WTC11 (cell line): ENCODE results near the gene FADS6. TPM values are rescaled to one million over a fixed set of nuclear protein-coding genes. Genes with fewer than 3 reads are reported as not detected.
A peak's percentile ranks its signal among the peaks of the same experiment; 100 is the strongest.

Source experiments
- CREB1 ChIP-seq: sonication (generic); formaldehyde crosslinking; IDR thresholded peaks from 2 replicates; pipeline ENCODE4 v1.8.0; 2023; ENCODE audit warnings: mild to moderate bottlenecking, missing genetic modification reagents
- ELF4 ChIP-seq: sonication (generic); formaldehyde crosslinking; IDR thresholded peaks from 2 replicates; pipeline ENCODE4 v1.8.1; 2022; ENCODE audit warnings: low read depth, mild to moderate bottlenecking, moderate library complexity, missing genetic modification reagents
- FOXP1 ChIP-seq: sonication (generic); formaldehyde crosslinking; IDR thresholded peaks from 2 replicates; pipeline ENCODE4 v1.8.0; 2022; ENCODE audit warnings: missing genetic modification reagents, mild to moderate bottlenecking, moderate library complexity, borderline replicate concordance
- GABPB1 ChIP-seq: sonication (generic); formaldehyde crosslinking; IDR thresholded peaks from 2 replicates; pipeline ENCODE4 v1.8.1; 2023; ENCODE audit warnings: mild to moderate bottlenecking, missing genetic modification reagents
- NFATC4 ChIP-seq: fragments of 250-450 bp; sonication (Bioruptor Pico); IDR thresholded peaks from 2 replicates; pipeline ENCODE4 v1.9.0; 2021; ENCODE audit warnings: mild to moderate bottlenecking
- NR3C1 ChIP-seq: sonication (generic); formaldehyde crosslinking; conservative IDR thresholded peaks from 2 replicates; pipeline ENCODE4 v1.8.1; 2023; ENCODE audit warnings: low read depth, mild to moderate bottlenecking, missing genetic modification reagents
- PRRX2 ChIP-seq: fragments of 250-450 bp; sonication (Bioruptor Pico); IDR thresholded peaks from 2 replicates; pipeline ENCODE4 v1.8.0; 2021; ENCODE audit warnings: mild to moderate bottlenecking
- SMAD4 ChIP-seq: sonication (generic); formaldehyde crosslinking; IDR thresholded peaks from 2 replicates; pipeline ENCODE4 v1.8.0; 2022; ENCODE audit warnings: mild to moderate bottlenecking, missing genetic modification reagents
- TP53 ChIP-seq: sonication (generic); formaldehyde crosslinking; IDR thresholded peaks from 2 replicates; pipeline ENCODE4 v1.8.1; 2023; ENCODE audit warnings: mild to moderate bottlenecking, missing genetic modification reagents
- ZNF232 ChIP-seq: sonication (generic); formaldehyde crosslinking; IDR thresholded peaks from 2 replicates; pipeline ENCODE4 v1.8.0; 2022; ENCODE audit warnings: mild to moderate bottlenecking, missing genetic modification reagents
- ZNF416 ChIP-seq: fragments of 250-450 bp; sonication (Bioruptor Pico); IDR thresholded peaks from 2 replicates; pipeline ENCODE4 v1.9.0; 2021; ENCODE audit warnings: mild to moderate bottlenecking, inconsistent platforms
- ZNF671 ChIP-seq: fragments of 250-450 bp; sonication (Bioruptor Pico); IDR thresholded peaks from 2 replicates; pipeline ENCODE4 v1.8.0; 2021; ENCODE audit warnings: mild to moderate bottlenecking
- total RNA-seq: library from RNA; stranded (reverse); gene quantifications from 3 replicates; pipeline ENCODE4 v1.2.3, GENCODE V29; 2021
- TF ChIP-seq, protein P1 (sequence below): sonication (generic); formaldehyde crosslinking; IDR thresholded peaks from 2 replicates; pipeline ENCODE4 v1.8.0; 2022; ENCODE audit warnings: mild to moderate bottlenecking, missing genetic modification reagents
- TF ChIP-seq, protein P2 (sequence below): fragments of 250-450 bp; sonication (Bioruptor Pico); IDR thresholded peaks from 2 replicates; pipeline ENCODE4 v1.9.0; 2021; ENCODE audit warnings: mild to moderate bottlenecking
- TF ChIP-seq, protein P3 (sequence below): sonication (generic); formaldehyde crosslinking; IDR thresholded peaks from 2 replicates; pipeline ENCODE4 v1.8.1; 2023; ENCODE audit warnings: mild to moderate bottlenecking, missing genetic modification reagents, borderline replicate concordance
- TF ChIP-seq, protein P4 (sequence below): sonication (generic); formaldehyde crosslinking; IDR thresholded peaks from 2 replicates; pipeline ENCODE4 v1.8.0; 2022; ENCODE audit warnings: mild to moderate bottlenecking, missing genetic modification reagents
- TF ChIP-seq, protein P5 (sequence below): sonication (generic); formaldehyde crosslinking; IDR thresholded peaks from 2 replicates; pipeline ENCODE4 v1.8.1; 2022; ENCODE audit warnings: low read depth, missing genetic modification reagents, borderline replicate concordance
- TF ChIP-seq, protein P6 (sequence below): fragments of 250-450 bp; sonication (Bioruptor Pico); IDR thresholded peaks from 2 replicates; pipeline ENCODE4 v1.8.0; 2021; ENCODE audit warnings: mild to moderate bottlenecking
- TF ChIP-seq, protein P7 (sequence below): fragments of 250-450 bp; sonication (Bioruptor Pico); conservative IDR thresholded peaks from 2 replicates; pipeline ENCODE4 v1.9.0; 2021; ENCODE audit warnings: mild to moderate bottlenecking
- TF ChIP-seq, protein P8 (sequence below): sonication (generic); formaldehyde crosslinking; IDR thresholded peaks from 2 replicates; pipeline ENCODE4 v1.8.1; 2022; ENCODE audit warnings: low read depth, mild to moderate bottlenecking, moderate library complexity, missing genetic modification reagents, borderline replicate concordance
- TF ChIP-seq, protein P9 (sequence below): fragments of 250-450 bp; sonication (Bioruptor Pico); IDR thresholded peaks from 2 replicates; pipeline ENCODE4 v2.1.2; 2022; ENCODE audit warnings: mild to moderate bottlenecking, moderate library complexity
- TF ChIP-seq, protein P10 (sequence below): sonication (generic); formaldehyde crosslinking; conservative IDR thresholded peaks from 2 replicates; pipeline ENCODE4 v1.8.1; 2023; ENCODE audit warnings: mild to moderate bottlenecking, low read depth, missing genetic modification reagents, moderate library complexity

Gene FADS6
- total RNA-seq, 1 experiment from 2014 or later, result 1.2 TPM

DNA sequence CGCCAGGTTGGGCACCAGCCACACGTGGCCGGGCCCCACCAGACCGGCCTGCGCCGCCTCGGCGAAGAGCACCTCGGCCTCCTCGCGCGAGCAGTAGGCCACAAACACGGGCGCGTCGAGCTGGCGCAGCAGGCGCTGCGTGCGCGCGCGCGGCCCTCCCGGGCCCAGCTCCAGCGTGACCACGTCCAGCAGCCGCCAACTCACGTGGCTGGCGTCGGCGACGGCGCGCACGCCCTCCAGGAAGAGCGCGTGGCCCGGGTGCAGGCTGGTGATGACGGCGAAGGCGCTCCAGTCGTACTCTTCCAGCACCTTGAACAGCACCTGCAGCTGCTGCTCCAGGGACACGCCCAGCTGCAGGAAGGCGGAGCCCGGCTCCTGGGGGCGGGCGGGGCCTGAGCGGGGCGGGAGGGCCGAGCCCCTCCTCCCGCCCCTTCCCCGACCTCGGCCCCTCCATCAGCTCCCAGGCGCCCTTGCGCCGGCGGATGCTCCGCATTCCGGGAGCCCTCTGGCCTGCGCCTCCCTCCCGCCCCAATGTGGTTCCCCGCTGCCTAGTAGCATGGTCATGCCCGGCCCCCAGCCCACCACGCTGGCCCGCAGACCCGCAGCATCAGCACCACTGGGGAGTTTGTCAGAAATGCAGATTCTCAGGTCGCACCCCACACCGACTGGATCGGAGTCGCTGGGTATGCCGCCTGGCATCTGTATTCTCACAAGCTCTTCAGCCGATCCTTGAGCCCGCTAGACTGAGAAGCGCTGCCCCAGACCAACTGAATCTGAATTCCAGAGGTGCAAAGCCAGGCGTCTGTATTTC is 41.0 kb downstream of the FADS6 start (continued):
- TF ChIP-seq GABPB1 (CRISPR knock-in tag) (no peak), ELF4 (CRISPR knock-in tag) (peak; percentile 96), NR3C1 (CRISPR knock-in tag) (no peak), CREB1 (peak; percentile 92), PRRX2 (CRISPR knock-in tag) (no peak), ZNF232 (CRISPR knock-in tag) (peak; percentile 97), TP53 (CRISPR knock-in tag) (peak; percentile 97), FOXP1 (CRISPR knock-in tag) (peak; percentile 99), NFATC4 (CRISPR knock-in tag) (no peak), ZNF416 (CRISPR knock-in tag) (no peak), ZNF671 (CRISPR knock-in tag) (no peak; the same call in 1 of the 2 replicates), SMAD4 (CRISPR knock-in tag) (peak; percentile 94)
- TF ChIP-seq, protein P1, sequence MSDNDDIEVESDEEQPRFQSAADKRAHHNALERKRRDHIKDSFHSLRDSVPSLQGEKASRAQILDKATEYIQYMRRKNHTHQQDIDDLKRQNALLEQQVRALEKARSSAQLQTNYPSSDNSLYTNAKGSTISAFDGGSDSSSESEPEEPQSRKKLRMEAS (CRISPR knock-in tag), result peak; percentile 98
- TF ChIP-seq, protein P2, sequence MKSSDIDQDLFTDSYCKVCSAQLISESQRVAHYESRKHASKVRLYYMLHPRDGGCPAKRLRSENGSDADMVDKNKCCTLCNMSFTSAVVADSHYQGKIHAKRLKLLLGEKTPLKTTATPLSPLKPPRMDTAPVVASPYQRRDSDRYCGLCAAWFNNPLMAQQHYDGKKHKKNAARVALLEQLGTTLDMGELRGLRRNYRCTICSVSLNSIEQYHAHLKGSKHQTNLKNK (CRISPR knock-in tag), result no peak
- TF ChIP-seq, protein P3, sequence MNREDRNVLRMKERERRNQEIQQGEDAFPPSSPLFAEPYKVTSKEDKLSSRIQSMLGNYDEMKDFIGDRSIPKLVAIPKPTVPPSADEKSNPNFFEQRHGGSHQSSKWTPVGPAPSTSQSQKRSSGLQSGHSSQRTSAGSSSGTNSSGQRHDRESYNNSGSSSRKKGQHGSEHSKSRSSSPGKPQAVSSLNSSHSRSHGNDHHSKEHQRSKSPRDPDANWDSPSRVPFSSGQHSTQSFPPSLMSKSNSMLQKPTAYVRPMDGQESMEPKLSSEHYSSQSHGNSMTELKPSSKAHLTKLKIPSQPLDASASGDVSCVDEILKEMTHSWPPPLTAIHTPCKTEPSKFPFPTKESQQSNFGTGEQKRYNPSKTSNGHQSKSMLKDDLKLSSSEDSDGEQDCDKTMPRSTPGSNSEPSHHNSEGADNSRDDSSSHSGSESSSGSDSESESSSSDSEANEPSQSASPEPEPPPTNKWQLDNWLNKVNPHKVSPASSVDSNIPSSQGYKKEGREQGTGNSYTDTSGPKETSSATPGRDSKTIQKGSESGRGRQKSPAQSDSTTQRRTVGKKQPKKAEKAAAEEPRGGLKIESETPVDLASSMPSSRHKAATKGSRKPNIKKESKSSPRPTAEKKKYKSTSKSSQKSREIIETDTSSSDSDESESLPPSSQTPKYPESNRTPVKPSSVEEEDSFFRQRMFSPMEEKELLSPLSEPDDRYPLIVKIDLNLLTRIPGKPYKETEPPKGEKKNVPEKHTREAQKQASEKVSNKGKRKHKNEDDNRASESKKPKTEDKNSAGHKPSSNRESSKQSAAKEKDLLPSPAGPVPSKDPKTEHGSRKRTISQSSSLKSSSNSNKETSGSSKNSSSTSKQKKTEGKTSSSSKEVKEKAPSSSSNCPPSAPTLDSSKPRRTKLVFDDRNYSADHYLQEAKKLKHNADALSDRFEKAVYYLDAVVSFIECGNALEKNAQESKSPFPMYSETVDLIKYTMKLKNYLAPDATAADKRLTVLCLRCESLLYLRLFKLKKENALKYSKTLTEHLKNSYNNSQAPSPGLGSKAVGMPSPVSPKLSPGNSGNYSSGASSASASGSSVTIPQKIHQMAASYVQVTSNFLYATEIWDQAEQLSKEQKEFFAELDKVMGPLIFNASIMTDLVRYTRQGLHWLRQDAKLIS (CRISPR knock-in tag), result peak; percentile 42; the same call in 1 of the 2 replicates
- TF ChIP-seq, protein P4, sequence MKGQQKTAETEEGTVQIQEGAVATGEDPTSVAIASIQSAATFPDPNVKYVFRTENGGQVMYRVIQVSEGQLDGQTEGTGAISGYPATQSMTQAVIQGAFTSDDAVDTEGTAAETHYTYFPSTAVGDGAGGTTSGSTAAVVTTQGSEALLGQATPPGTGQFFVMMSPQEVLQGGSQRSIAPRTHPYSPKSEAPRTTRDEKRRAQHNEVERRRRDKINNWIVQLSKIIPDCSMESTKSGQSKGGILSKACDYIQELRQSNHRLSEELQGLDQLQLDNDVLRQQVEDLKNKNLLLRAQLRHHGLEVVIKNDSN, result peak; percentile 81
- TF ChIP-seq, protein P5, sequence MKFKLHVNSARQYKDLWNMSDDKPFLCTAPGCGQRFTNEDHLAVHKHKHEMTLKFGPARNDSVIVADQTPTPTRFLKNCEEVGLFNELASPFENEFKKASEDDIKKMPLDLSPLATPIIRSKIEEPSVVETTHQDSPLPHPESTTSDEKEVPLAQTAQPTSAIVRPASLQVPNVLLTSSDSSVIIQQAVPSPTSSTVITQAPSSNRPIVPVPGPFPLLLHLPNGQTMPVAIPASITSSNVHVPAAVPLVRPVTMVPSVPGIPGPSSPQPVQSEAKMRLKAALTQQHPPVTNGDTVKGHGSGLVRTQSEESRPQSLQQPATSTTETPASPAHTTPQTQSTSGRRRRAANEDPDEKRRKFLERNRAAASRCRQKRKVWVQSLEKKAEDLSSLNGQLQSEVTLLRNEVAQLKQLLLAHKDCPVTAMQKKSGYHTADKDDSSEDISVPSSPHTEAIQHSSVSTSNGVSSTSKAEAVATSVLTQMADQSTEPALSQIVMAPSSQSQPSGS (CRISPR knock-in tag), result no peak; the same call in 1 of the 2 replicates
- TF ChIP-seq, protein P6, sequence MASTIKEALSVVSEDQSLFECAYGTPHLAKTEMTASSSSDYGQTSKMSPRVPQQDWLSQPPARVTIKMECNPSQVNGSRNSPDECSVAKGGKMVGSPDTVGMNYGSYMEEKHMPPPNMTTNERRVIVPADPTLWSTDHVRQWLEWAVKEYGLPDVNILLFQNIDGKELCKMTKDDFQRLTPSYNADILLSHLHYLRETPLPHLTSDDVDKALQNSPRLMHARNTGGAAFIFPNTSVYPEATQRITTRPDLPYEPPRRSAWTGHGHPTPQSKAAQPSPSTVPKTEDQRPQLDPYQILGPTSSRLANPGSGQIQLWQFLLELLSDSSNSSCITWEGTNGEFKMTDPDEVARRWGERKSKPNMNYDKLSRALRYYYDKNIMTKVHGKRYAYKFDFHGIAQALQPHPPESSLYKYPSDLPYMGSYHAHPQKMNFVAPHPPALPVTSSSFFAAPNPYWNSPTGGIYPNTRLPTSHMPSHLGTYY, result no peak
- TF ChIP-seq, protein P7, sequence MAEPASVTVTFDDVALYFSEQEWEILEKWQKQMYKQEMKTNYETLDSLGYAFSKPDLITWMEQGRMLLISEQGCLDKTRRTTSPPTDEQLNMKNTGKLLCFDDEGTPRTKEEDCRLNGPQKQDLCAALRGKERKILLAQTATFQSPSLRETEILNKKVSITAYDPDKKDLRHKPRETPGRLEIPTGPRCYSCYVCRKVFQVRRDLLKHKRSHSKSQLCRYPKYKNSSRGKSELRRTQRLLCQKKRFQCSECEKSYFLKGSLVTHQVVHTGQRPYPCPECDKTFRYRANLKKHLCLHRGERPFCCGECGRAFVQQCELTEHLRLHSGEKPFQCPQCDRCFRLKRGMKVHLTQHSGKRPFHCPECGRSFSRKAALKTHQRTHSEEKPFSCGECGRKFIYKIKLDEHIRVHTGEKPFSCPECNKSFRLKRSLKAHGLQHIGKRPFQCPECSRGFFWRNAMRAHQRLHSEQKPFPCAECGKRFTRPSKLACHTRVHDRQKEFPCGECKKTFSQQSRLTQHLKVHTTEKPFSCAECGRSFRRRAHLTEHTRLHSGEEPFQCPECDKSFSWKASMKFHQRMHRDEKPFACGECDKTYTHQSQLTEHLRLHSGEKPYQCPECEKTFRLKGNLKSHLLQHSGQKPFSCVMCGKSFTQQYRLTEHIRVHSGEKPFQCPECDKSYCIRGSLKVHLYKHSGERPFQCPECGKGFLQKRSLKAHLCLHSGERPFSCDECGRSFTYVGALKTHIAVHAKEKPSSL (CRISPR knock-in tag), result no peak
- TF ChIP-seq, protein P8, sequence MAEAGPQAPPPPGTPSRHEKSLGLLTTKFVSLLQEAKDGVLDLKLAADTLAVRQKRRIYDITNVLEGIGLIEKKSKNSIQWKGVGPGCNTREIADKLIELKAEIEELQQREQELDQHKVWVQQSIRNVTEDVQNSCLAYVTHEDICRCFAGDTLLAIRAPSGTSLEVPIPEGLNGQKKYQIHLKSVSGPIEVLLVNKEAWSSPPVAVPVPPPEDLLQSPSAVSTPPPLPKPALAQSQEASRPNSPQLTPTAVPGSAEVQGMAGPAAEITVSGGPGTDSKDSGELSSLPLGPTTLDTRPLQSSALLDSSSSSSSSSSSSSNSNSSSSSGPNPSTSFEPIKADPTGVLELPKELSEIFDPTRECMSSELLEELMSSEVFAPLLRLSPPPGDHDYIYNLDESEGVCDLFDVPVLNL, result peak; percentile 78; the same call in 1 of the 2 replicates
- TF ChIP-seq, protein P9, sequence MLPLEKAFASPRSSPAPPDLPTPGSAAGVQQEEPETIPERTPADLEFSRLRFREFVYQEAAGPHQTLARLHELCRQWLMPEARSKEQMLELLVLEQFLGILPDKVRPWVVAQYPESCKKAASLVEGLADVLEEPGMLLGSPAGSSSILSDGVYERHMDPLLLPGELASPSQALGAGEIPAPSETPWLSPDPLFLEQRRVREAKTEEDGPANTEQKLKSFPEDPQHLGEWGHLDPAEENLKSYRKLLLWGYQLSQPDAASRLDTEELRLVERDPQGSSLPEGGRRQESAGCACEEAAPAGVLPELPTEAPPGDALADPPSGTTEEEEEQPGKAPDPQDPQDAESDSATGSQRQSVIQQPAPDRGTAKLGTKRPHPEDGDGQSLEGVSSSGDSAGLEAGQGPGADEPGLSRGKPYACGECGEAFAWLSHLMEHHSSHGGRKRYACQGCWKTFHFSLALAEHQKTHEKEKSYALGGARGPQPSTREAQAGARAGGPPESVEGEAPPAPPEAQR, result no peak
- TF ChIP-seq, protein P10, sequence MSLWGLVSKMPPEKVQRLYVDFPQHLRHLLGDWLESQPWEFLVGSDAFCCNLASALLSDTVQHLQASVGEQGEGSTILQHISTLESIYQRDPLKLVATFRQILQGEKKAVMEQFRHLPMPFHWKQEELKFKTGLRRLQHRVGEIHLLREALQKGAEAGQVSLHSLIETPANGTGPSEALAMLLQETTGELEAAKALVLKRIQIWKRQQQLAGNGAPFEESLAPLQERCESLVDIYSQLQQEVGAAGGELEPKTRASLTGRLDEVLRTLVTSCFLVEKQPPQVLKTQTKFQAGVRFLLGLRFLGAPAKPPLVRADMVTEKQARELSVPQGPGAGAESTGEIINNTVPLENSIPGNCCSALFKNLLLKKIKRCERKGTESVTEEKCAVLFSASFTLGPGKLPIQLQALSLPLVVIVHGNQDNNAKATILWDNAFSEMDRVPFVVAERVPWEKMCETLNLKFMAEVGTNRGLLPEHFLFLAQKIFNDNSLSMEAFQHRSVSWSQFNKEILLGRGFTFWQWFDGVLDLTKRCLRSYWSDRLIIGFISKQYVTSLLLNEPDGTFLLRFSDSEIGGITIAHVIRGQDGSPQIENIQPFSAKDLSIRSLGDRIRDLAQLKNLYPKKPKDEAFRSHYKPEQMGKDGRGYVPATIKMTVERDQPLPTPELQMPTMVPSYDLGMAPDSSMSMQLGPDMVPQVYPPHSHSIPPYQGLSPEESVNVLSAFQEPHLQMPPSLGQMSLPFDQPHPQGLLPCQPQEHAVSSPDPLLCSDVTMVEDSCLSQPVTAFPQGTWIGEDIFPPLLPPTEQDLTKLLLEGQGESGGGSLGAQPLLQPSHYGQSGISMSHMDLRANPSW (CRISPR knock-in tag), result no peak
